GM12878 (cell line): ENCODE data around the gene RSF1. TPM values are rescaled to one million over a fixed set of nuclear protein-coding genes. Genes with fewer than 3 reads are reported as not detected.

Experiments
- ATAC-seq: fragments of 200-7000 bp; cut with Tn5 transposase; 3 replicates; pipeline ENCODE4 v1.9.1; 2020; ENCODE audit warnings: mild to moderate bottlenecking, moderate library complexity
- BruUV-seq: library from RNA; stranded (reverse); fragments of 400-500 nt; replicated peaks from 2 replicates; lab custom pipeline; 2021; lab: Mats Ljungman, UMichigan
- CTCF ChIA-PET: fragments of 300-600 bp; sonication (Branson Sonifier 250); formaldehyde crosslinking; extraction: SDS; loops from one replicate; lab custom pipeline; 2021; ENCODE audit warnings: inconsistent platforms; lab: Yijun Ruan, JAX
- POLR2A ChIA-PET: fragments of 350-600 bp; formaldehyde crosslinking; extraction: SDS; loops from one replicate; lab custom pipeline; 2021; ENCODE audit warnings: inconsistent platforms; lab: Charles Lee
- RAD21 ChIA-PET: fragments of 300-600 bp; sonication (Branson Sonifier 250); formaldehyde crosslinking; loops from one replicate; lab custom pipeline; 2023; ENCODE audit warnings: antibody characterized with exemption; ENCODE audit not compliant: unreplicated experiment; lab: Charles Lee
- SMC1A ChIA-PET: fragments of 300-600 bp; sonication (Branson Sonifier 250); formaldehyde crosslinking; loops from one replicate; lab custom pipeline; 2023; ENCODE audit not compliant: unreplicated experiment, uncharacterized antibody; lab: Charles Lee
- DNase-seq: peaks from one replicate; pipeline ENCODE4 v3.0.0-alpha.2; 2011; ENCODE audit warnings: low read depth, low spot score
- FAIRE-seq: peaks from 3 replicates; lab custom pipeline; 2011; peaks lifted over from hg19 to GRCh38; lab: Jason Lieb, UNC
- H2AFZ ChIP-seq: 2 replicates; pipeline ENCODE4 v1.6.0; 2011; ENCODE audit warnings: low read depth, low read length, control low read depth; ENCODE audit not compliant: control insufficient read depth
- H3K27ac ChIP-seq: 2 replicates; pipeline ENCODE4 v1.5.1; 2011; ENCODE audit warnings: control low read depth; ENCODE audit not compliant: control insufficient read depth, insufficient read depth
- H3K27me3 ChIP-seq, 2 experiments: replicated peaks in 1 of 2; 2 replicates each; pipeline versions ENCODE4 v1.6.0 to v1.6.1; 2011; ENCODE audit warnings: low read length in 1 of 2; ENCODE audit not compliant: control insufficient read depth in 2 of 2, insufficient read depth in 2 of 2
- H3K36me3 ChIP-seq, 2 experiments: 2 replicates each; pipeline ENCODE4 v1.5.1; 2011; ENCODE audit warnings: low read length in 1 of 2; ENCODE audit not compliant: control insufficient read depth in 2 of 2, insufficient read depth in 2 of 2
- H3K4me1 ChIP-seq: 2 replicates; pipeline ENCODE4 v1.6.1; 2011; ENCODE audit warnings: mild to moderate bottlenecking, low read length, moderate library complexity, mixed read lengths; ENCODE audit not compliant: control insufficient read depth, insufficient read depth
- H3K4me2 ChIP-seq: 2 replicates; pipeline ENCODE4 v1.6.0; 2011; ENCODE audit warnings: control low read depth; ENCODE audit not compliant: control insufficient read depth, insufficient read depth
- H3K4me3 ChIP-seq: fragments of 200-600 bp; sonication (generic); 2 replicates; pipeline ENCODE4 v1.5.1; 2016
- H3K79me2 ChIP-seq: 2 replicates; pipeline ENCODE4 v1.6.0; 2011; ENCODE audit warnings: low read length; ENCODE audit not compliant: control insufficient read depth, insufficient read depth
- H3K9ac ChIP-seq: 2 replicates; pipeline ENCODE4 v1.8.0; 2011; ENCODE audit warnings: low read length, control low read depth, mixed read lengths; ENCODE audit not compliant: control insufficient read depth, insufficient read depth
- H3K9me3 ChIP-seq: replicated peaks from 3 replicates; pipeline ENCODE4 v1.5.1; 2011; ENCODE audit warnings: mild to moderate bottlenecking, low read length; ENCODE audit not compliant: control insufficient read depth, insufficient read depth
- H4K20me1 ChIP-seq: 2 replicates; pipeline ENCODE4 v1.6.0; 2011; ENCODE audit not compliant: control insufficient read depth, insufficient read depth
- GATAD2B ChIP-seq: fragments of 450-650 bp; conservative IDR thresholded peaks from 2 replicates; pipeline ENCODE4 v1.6.1; 2017; ENCODE audit warnings: low read depth, mild to moderate bottlenecking, moderate library complexity
- KAT2A ChIP-seq: conservative IDR thresholded peaks from 2 replicates; pipeline ENCODE4 v1.6.1; 2011; ENCODE audit warnings: low read depth, low read length; ENCODE audit not compliant: control insufficient read depth
- MXI1 ChIP-seq: fragments of 150-350 bp; IDR thresholded peaks from 2 replicates; pipeline ENCODE4 v1.6.1; 2011; ENCODE audit warnings: low read depth, mild to moderate bottlenecking, inconsistent platforms, low read length, improper control_type of control experiment
- RB1 ChIP-seq: fragments of 450-650 bp; formaldehyde crosslinking; IDR thresholded peaks from 2 replicates; pipeline ENCODE4 v1.6.1; 2017; ENCODE audit warnings: mild to moderate bottlenecking, borderline replicate concordance
- SRF ChIP-seq, 2 experiments: IDR thresholded peaks; 2 replicates each; pipeline ENCODE4 v1.6.1; 2011; ENCODE audit warnings: low read depth in 2 of 2, low read length in 2 of 2, mild to moderate bottlenecking in 1 of 2, moderate library complexity in 1 of 2
- TCF7 ChIP-seq: IDR thresholded peaks from 2 replicates; pipeline ENCODE4 v1.6.1; 2014; ENCODE audit warnings: antibody characterized with exemption, borderline replicate concordance
- ZNF274 ChIP-seq: IDR thresholded peaks from one replicate; pipeline ENCODE4 v1.8.0; 2011; ENCODE audit not compliant: insufficient read length, insufficient read depth
- WGBS: methylation state at CpG from one replicate; pipeline ENCODE4 v1.1.6; 2016; ENCODE audit warnings: low lambda C conversion rate; ENCODE audit not compliant: insufficient replicate concordance, insufficient coverage; ENCODE audit errors: missing lambda C conversion rate; 5-methylcytosine and 5-hydroxymethylcytosine counted together
- in situ Hi-C: fragments of 300-500 bp; cut with MboI; formaldehyde crosslinking; loops from 9 replicates; pipeline ENCODE4 v1.14.3; 2018; ENCODE audit warnings: mixed read lengths
- intact Hi-C: fragments of 100-400 bp; cut with micrococcal nuclease; formaldehyde crosslinking; loops from one replicate; pipeline ENCODE4 v1.14.2; 2022; ENCODE audit not compliant: unreplicated experiment
- polyA plus RNA-seq, 11 experiments: library from polyadenylated mRNA; depleted of rRNA in 4 of 11; unstranded in 6 of 11; stranded (reverse) in 5 of 11; fragments of >200 nt; fragmentation: Nextera tagmentation in 4 of 11; fragmentation: Illumina TruSeq in 1 of 11; extraction: Ambion mirVana in 4 of 11; extraction: Trizol in 1 of 11; gene quantifications; 1 replicate in 1 of 11; 2 replicates in 10 of 11; pipeline versions ENCODE4 v1.2.1 to v1.2.3, GENCODE V29; 2011 to 2016; ENCODE audit warnings: inconsistent platforms in 2 of 11, missing spikeins in 2 of 11, low read depth in 1 of 11
- total RNA-seq, 4 experiments: library from RNA; depleted of rRNA in 3 of 4; stranded (reverse); fragments of >200 nt in 3 of 4; fragmentation: Illumina TruSeq in 1 of 4; extraction: Trizol in 1 of 4; gene quantifications; 2 replicates each; pipeline versions ENCODE4 v1.2.1 to v1.2.3, GENCODE V29; 2013 to 2021
- TF ChIP-seq, protein P1 (sequence below): fragments of 450-650 bp; IDR thresholded peaks from 2 replicates; pipeline ENCODE4 v1.6.1; 2018; ENCODE audit warnings: mild to moderate bottlenecking, low read depth, moderate library complexity; ENCODE audit not compliant: partially characterized antibody
- TF ChIP-seq, protein P2 (sequence below): fragments of 450-650 bp; IDR thresholded peaks from 2 replicates; pipeline ENCODE4 v1.6.1; 2018; ENCODE audit warnings: borderline replicate concordance, mild to moderate bottlenecking; ENCODE audit not compliant: partially characterized antibody
- TF ChIP-seq, protein P3 (sequence below): fragments of 150-350 bp; IDR thresholded peaks from 2 replicates; pipeline ENCODE4 v1.6.1; 2014; ENCODE audit warnings: mild to moderate bottlenecking, low read depth, low read length
- TF ChIP-seq, protein P4 (sequence below): IDR thresholded peaks from 2 replicates; pipeline ENCODE4 v1.6.1; 2012; ENCODE audit warnings: mild to moderate bottlenecking, low read depth, low read length

RSF1 gene
- total and polyA plus RNA-seq, 10 of the 15 experiments (the other 5 are each of a cell fraction or from before 2014, with no cell fraction given): 9.0 to 45.3 (median 30.0) TPM

DNA sequence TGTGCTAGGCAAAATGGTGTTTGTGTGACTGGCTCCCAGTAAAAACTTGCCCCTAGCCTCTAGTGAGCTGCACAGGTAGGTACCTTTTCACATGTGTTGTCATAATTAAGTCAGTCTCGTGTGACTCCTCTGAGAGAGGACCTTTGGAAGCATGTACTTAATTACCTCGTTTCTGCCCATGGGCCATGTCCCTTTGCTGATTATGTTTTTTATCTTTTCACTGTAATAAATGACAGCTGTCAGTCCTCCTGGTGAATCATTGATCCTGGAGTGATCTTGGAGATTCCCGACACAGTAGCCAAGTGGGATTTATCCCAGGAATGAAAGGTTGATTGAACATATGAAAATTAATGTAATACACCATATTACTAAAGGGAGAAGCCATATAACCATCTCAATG is 170.4 kb downstream of the RSF1 start (continued):
- TF ChIP-seq RB1 (no peak), SRF (IDR thresholded peaks at IDR 0.05; ENCODE audit: low read depth in 2 of 2, low read length in 2 of 2) (no peak)
- TF ChIP-seq, protein P1, sequence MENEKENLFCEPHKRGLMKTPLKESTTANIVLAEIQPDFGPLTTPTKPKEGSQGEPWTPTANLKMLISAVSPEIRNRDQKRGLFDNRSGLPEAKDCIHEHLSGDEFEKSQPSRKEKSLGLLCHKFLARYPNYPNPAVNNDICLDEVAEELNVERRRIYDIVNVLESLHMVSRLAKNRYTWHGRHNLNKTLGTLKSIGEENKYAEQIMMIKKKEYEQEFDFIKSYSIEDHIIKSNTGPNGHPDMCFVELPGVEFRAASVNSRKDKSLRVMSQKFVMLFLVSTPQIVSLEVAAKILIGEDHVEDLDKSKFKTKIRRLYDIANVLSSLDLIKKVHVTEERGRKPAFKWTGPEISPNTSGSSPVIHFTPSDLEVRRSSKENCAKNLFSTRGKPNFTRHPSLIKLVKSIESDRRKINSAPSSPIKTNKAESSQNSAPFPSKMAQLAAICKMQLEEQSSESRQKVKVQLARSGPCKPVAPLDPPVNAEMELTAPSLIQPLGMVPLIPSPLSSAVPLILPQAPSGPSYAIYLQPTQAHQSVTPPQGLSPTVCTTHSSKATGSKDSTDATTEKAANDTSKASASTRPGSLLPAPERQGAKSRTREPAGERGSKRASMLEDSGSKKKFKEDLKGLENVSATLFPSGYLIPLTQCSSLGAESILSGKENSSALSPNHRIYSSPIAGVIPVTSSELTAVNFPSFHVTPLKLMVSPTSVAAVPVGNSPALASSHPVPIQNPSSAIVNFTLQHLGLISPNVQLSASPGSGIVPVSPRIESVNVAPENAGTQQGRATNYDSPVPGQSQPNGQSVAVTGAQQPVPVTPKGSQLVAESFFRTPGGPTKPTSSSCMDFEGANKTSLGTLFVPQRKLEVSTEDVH: no peak

DNA sequence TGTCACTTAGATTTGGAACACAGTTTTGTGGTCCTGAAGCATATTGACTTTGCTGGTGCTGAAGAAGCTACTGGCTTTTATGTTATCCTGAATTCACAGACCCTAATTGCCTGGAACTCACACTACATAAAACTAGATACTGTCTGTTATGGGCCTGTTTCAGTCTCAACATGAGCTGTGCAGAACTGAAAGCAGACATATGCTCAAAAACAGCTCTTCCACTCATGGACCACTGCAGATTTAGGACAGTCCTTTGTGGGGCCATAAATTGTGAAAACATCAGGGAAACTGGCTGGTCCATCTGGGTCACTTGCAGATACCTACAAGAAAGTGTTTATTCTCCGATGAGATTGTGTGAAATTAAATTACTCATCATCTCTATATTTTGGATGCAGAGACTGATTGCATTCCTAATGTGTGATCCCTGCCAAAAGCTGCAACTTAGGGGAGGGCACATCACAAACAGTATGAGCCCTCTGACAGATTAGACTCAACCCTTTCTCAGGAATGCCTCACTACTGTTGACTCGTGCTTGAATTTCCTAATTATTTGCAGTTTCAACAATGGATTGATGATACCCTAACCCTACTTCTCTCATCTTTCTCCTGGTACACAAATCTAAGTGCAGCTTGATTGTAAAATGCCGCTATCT is 172.7 kb downstream of the RSF1 start:
- DNase-seq (no peak), FAIRE-seq (no peak), ATAC-seq (no peak)
- no peak overlapping the region for H3K4me3 ChIP-seq
- no peak overlapping the region for H2AFZ ChIP-seq
- BruUV-seq: no TSS peak
- no peak overlapping the region for H3K27ac ChIP-seq
- CTCF ChIA-PET: no interaction called here
- H4K20me1 ChIP-seq: no peaks in the 10 kb centered on the region
- WGBS: 42% methylated on average over 3 of the region's 3 CpGs
- no peak overlapping the region for H3K4me2 ChIP-seq
- in situ Hi-C loops (no loop called here), intact Hi-C loops (no loop called here)
- POLR2A ChIA-PET: no interaction called here
- no peaks in the 10 kb centered on the region for H3K4me1 ChIP-seq
- no peaks in the 10 kb centered on the region for H3K79me2 ChIP-seq
- no peaks in the 10 kb centered on the region for H3K9me3 ChIP-seq
- SMC1A ChIA-PET: interaction anchor here (1.3 to 1.4 kb wide), 2 partner anchors 10 to 16 kb away, joined by 3 to 5 read pairs; no protein-coding TSS in a partner anchor
- RAD21 ChIA-PET: no interaction called here
- no peaks in the 10 kb centered on the region for H3K27me3 ChIP-seq
- no peaks in the 10 kb centered on the region for H3K36me3 ChIP-seq
- H3K9ac ChIP-seq: no peak overlapping the region
- TF ChIP-seq, protein P2, sequence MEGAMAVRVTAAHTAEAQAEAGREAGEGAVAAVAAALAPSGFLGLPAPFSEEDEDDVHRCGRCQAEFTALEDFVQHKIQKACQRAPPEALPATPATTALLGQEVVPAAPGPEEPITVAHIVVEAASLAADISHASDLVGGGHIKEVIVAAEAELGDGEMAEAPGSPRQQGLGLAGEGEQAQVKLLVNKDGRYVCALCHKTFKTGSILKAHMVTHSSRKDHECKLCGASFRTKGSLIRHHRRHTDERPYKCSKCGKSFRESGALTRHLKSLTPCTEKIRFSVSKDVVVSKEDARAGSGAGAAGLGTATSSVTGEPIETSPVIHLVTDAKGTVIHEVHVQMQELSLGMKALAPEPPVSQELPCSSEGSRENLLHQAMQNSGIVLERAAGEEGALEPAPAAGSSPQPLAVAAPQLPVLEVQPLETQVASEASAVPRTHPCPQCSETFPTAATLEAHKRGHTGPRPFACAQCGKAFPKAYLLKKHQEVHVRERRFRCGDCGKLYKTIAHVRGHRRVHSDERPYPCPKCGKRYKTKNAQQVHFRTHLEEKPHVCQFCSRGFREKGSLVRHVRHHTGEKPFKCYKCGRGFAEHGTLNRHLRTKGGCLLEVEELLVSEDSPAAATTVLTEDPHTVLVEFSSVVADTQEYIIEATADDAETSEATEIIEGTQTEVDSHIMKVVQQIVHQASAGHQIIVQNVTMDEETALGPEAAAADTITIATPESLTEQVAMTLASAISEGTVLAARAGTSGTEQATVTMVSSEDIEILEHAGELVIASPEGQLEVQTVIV: no peak
- TF ChIP-seq GATAD2B: no peak
- no peak for TF ChIP-seq MXI1
- no peak for TF ChIP-seq ZNF274
- TF ChIP-seq, protein P3, sequence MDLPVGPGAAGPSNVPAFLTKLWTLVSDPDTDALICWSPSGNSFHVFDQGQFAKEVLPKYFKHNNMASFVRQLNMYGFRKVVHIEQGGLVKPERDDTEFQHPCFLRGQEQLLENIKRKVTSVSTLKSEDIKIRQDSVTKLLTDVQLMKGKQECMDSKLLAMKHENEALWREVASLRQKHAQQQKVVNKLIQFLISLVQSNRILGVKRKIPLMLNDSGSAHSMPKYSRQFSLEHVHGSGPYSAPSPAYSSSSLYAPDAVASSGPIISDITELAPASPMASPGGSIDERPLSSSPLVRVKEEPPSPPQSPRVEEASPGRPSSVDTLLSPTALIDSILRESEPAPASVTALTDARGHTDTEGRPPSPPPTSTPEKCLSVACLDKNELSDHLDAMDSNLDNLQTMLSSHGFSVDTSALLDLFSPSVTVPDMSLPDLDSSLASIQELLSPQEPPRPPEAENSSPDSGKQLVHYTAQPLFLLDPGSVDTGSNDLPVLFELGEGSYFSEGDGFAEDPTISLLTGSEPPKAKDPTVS: no peak
- TF ChIP-seq, protein P4, sequence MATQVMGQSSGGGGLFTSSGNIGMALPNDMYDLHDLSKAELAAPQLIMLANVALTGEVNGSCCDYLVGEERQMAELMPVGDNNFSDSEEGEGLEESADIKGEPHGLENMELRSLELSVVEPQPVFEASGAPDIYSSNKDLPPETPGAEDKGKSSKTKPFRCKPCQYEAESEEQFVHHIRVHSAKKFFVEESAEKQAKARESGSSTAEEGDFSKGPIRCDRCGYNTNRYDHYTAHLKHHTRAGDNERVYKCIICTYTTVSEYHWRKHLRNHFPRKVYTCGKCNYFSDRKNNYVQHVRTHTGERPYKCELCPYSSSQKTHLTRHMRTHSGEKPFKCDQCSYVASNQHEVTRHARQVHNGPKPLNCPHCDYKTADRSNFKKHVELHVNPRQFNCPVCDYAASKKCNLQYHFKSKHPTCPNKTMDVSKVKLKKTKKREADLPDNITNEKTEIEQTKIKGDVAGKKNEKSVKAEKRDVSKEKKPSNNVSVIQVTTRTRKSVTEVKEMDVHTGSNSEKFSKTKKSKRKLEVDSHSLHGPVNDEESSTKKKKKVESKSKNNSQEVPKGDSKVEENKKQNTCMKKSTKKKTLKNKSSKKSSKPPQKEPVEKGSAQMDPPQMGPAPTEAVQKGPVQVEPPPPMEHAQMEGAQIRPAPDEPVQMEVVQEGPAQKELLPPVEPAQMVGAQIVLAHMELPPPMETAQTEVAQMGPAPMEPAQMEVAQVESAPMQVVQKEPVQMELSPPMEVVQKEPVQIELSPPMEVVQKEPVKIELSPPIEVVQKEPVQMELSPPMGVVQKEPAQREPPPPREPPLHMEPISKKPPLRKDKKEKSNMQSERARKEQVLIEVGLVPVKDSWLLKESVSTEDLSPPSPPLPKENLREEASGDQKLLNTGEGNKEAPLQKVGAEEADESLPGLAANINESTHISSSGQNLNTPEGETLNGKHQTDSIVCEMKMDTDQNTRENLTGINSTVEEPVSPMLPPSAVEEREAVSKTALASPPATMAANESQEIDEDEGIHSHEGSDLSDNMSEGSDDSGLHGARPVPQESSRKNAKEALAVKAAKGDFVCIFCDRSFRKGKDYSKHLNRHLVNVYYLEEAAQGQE: no peak
- no peak for TF ChIP-seq TCF7
- TF ChIP-seq KAT2A: no peak
